COLO668 (cell line): ENCODE results near the gene SPINT3.

Source experiments
- DNase-seq: peaks from one replicate; lab custom pipeline; 2025; ENCODE audit not compliant: unreplicated experiment; lab: John Stamatoyannopoulos, UW

The SPINT3 gene

GRCh38 chr20:45462711-45463509 lies 52.5 kb downstream of the SPINT3 start:
- DNase-seq, result no peak
